BJ (cell line): ENCODE results near the gene CHRNA7. TPM values are rescaled to one million over a fixed set of nuclear protein-coding genes. Genes with fewer than 3 reads are reported as not detected.
"Not testable (repeated sequence)": the region's sequence is repeated elsewhere in the genome, so short reads cannot be mapped to it uniquely, and the experiment has no call there.

Experiments
- CTCF ChIA-PET: fragments of 350-600 bp; formaldehyde crosslinking; extraction: SDS; loops from one replicate; lab custom pipeline; 2021; ENCODE audit warnings: antibody characterized with exemption, inconsistent platforms; lab: Yijun Ruan, JAX
- POLR2A ChIA-PET: fragments of 300-600 bp; sonication (Branson Sonifier 250); formaldehyde crosslinking; extraction: SDS; loops from one replicate; lab custom pipeline; 2021; ENCODE audit warnings: antibody characterized with exemption; lab: Charles Lee
- DNase-seq: peaks from one replicate; pipeline ENCODE4 v3.0.0-alpha.2; 2011; ENCODE audit warnings: low read depth
- H3K27me3 ChIP-seq: 2 replicates; pipeline ENCODE4 v1.6.0; 2011; ENCODE audit warnings: low read length; ENCODE audit not compliant: control insufficient read depth, insufficient read depth
- H3K36me3 ChIP-seq: 2 replicates; pipeline ENCODE4 v1.5.1; 2011; ENCODE audit warnings: low read length; ENCODE audit not compliant: control insufficient read depth, insufficient read depth
- H3K4me3 ChIP-seq: 2 replicates; pipeline ENCODE4 v1.5.1; 2011; ENCODE audit warnings: low read depth, mild to moderate bottlenecking, control low read depth, low read length
- polyA plus RNA-seq: library from polyadenylated mRNA; depleted of rRNA; stranded (reverse); fragments of >200 nt; gene quantifications from 2 replicates; pipeline ENCODE4 v1.2.3, GENCODE V29; 2011

Gene CHRNA7
- polyA plus RNA-seq, 1 experiment, result 0.10 TPM

- CTCF ChIA-PET, H3K27me3 ChIP-seq, POLR2A ChIA-PET: not testable (repeated sequence)
Observed at GRCh38 chr15:32164065-32164464, 133.8 kb downstream of the CHRNA7 start.

DNA sequence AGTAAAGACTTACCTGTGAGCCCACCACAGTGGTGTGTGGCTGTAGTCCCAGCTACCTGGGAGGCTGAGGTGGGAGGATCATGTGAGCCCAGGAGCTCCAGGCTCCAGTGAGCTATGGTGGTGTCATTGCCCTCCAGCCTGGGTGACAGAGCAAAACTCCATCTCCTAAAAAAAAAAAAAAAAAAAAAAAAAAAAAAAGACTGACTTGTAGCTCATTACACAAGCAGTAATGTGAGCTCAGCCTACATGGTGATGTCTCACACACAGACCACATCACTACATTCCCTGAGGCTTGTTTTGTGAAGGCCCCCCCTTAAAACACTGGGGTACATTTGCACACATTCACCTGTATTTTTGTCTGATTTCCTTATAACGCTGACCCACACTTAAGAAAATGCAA is 134.4 kb downstream of the CHRNA7 start:
- POLR2A ChIA-PET, H3K4me3 ChIP-seq, DNase-seq, H3K36me3 ChIP-seq, H3K27me3 ChIP-seq, CTCF ChIA-PET: not testable (repeated sequence)

More at GRCh38 chr15:32164065-32164464, 133.8 kb downstream of the CHRNA7 start:
- H3K4me3 ChIP-seq, DNase-seq, H3K36me3 ChIP-seq: not testable (repeated sequence)

DNA sequence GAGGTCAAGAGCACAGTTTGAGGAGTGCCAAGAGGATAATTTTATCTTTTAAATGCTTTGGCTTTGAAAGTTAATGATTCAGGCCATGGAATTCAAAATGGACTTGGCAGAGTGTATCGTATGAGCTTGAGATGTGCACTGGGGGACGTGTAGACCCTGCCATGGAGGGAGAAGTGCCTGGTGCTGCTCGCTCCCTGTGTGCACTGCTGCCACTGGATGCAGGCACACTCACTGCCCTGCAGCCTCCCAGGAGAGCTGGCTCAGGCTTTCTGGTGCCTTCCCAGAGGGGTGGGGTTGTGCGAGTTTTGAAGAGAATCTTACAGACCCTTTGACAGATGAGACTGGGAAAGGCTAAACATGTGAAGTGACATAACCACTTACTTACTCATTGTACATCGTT is 135.5 kb downstream of the CHRNA7 start:
- DNase-seq, CTCF ChIA-PET, POLR2A ChIA-PET: not testable (repeated sequence)

DNA sequence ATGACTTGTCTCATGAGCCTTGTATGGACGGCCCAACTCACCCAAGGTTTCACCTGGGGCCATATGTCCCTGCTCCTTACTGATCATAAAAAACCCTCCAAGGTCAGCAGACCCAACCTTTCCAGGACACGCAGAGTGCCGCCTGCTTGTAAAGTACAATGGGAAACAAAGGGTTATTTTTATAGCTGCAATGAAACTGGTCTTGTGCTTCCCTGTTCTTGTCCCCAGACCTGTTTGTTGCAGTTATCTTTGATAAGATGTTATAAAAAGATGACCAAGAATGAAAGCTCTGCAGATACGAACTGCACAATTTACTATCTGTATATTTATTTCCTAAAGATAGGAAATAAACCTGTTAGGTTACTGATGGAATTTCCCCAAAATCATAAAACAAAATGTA is 136.0 kb downstream of the CHRNA7 start:
- CTCF ChIA-PET, DNase-seq: not testable (repeated sequence)

More for the DNA sequence above, 135.5 kb downstream of the CHRNA7 start:
- not testable (repeated sequence) for H3K4me3 ChIP-seq, H3K27me3 ChIP-seq, H3K36me3 ChIP-seq

DNA sequence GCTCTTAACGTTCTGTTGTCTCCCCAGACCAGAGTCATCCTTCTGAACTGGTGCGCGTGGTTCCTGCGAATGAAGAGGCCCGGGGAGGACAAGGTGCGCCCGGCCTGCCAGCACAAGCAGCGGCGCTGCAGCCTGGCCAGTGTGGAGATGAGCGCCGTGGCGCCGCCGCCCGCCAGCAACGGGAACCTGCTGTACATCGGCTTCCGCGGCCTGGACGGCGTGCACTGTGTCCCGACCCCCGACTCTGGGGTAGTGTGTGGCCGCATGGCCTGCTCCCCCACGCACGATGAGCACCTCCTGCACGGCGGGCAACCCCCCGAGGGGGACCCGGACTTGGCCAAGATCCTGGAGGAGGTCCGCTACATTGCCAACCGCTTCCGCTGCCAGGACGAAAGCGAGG is 137.6 kb downstream of the CHRNA7 start:
- H3K27me3 ChIP-seq, H3K36me3 ChIP-seq, H3K4me3 ChIP-seq, POLR2A ChIA-PET, CTCF ChIA-PET, DNase-seq: not testable (repeated sequence)

More for the DNA sequence above, 136.0 kb downstream of the CHRNA7 start:
- H3K27me3 ChIP-seq, H3K4me3 ChIP-seq, H3K36me3 ChIP-seq, POLR2A ChIA-PET: not testable (repeated sequence)

- H3K27me3 ChIP-seq, H3K36me3 ChIP-seq, DNase-seq, H3K4me3 ChIP-seq, CTCF ChIA-PET, POLR2A ChIA-PET: not testable (repeated sequence)
Observed at GRCh38 chr15:32180579-32180978, 150.3 kb downstream of the CHRNA7 start.

GRCh38 chr15:32193780-32194179 is 163.5 kb downstream of the CHRNA7 start:
- H3K27me3 ChIP-seq, POLR2A ChIA-PET, CTCF ChIA-PET, DNase-seq, H3K36me3 ChIP-seq, H3K4me3 ChIP-seq: not testable (repeated sequence)

- H3K36me3 ChIP-seq, CTCF ChIA-PET, DNase-seq, POLR2A ChIA-PET, H3K4me3 ChIP-seq, H3K27me3 ChIP-seq: not testable (repeated sequence)
Observed at GRCh38 chr15:32196206-32196605, 165.9 kb downstream of the CHRNA7 start.

DNA sequence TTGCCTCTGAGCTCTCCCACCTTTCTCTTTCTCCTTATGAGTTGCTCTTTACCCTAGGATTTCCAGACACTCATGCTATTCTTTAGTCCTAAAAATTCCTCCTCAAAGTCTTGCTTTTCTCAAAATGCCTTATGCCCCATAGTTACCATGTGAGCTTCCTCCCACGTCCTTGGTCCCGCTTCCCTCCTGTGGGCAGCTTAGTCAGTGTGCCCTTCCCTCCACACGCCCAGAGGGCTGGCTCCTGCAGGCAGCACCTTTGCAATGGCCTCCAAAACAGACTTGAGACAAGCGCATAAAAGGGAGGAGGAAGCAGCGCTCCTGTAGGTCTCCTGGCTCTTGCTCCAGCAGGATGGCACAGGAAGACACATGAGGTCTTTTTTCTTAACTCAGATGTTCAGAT is 168.6 kb downstream of the CHRNA7 start:
- H3K27me3 ChIP-seq, H3K36me3 ChIP-seq, H3K4me3 ChIP-seq, CTCF ChIA-PET, POLR2A ChIA-PET, DNase-seq: not testable (repeated sequence)

GRCh38 chr15:32209081-32209480 is 178.8 kb downstream of the CHRNA7 start:
- H3K27me3 ChIP-seq, H3K36me3 ChIP-seq, H3K4me3 ChIP-seq, DNase-seq, POLR2A ChIA-PET, CTCF ChIA-PET: not testable (repeated sequence)
